HepG2 (cell line): ENCODE measurements around the gene PMPCB. TPM values are rescaled to one million over a fixed set of nuclear protein-coding genes. Genes with fewer than 3 reads are reported as not detected.

Experiments
- ATF3 ChIP-seq: sonication (generic); formaldehyde crosslinking; IDR thresholded peaks from 2 replicates; pipeline ENCODE4 v1.4.0; 2020; ENCODE audit warnings: missing genetic modification reagents
- CCAR2 ChIP-seq: fragments of 200-400 bp; formaldehyde crosslinking; optimal IDR thresholded peaks from 2 replicates; pipeline ENCODE3; 2018; ENCODE audit warnings: low read depth, mild to moderate bottlenecking, low read length, moderate library complexity
- HOXD1 ChIP-seq: sonication (generic); formaldehyde crosslinking; IDR thresholded peaks from 2 replicates; pipeline ENCODE4 v1.5.0; 2020; ENCODE audit warnings: missing genetic modification reagents
- IRF1 ChIP-seq: sonication (generic); formaldehyde crosslinking; IDR thresholded peaks from 2 replicates; pipeline ENCODE4 v1.4.0; 2020; ENCODE audit warnings: low read depth, mild to moderate bottlenecking, missing genetic modification reagents
- KMT2B ChIP-seq: IDR thresholded peaks from 2 replicates; pipeline ENCODE4 v1.6.1; 2016; ENCODE audit warnings: missing genetic modification reagents, missing compliant biosample characterization
- LCORL ChIP-seq, 2 experiments: fragments of 450-650 bp in 1 of 2; sonication (generic) in 1 of 2; formaldehyde crosslinking in 1 of 2; IDR thresholded peaks; 2 replicates each; pipeline versions ENCODE4 v1.5.0 to v1.6.1; 2017 to 2020; ENCODE audit warnings: antibody characterized with exemption in 1 of 2, missing genetic modification reagents in 1 of 2
- NFATC3 ChIP-seq: sonication (generic); formaldehyde crosslinking; IDR thresholded peaks from 2 replicates; pipeline ENCODE4 v1.5.1; 2020; ENCODE audit warnings: mild to moderate bottlenecking, missing genetic modification reagents
- RFX1 ChIP-seq: fragments of 450-650 bp; IDR thresholded peaks from 2 replicates; pipeline ENCODE4 v1.6.1; 2017
- SALL2 ChIP-seq: sonication (generic); formaldehyde crosslinking; IDR thresholded peaks from 2 replicates; pipeline ENCODE4 v1.8.1; 2023; ENCODE audit warnings: mild to moderate bottlenecking, missing genetic modification reagents, inconsistent platforms
- SRY ChIP-seq: sonication (generic); formaldehyde crosslinking; IDR thresholded peaks from 2 replicates; pipeline ENCODE4 v1.8.0; 2022; ENCODE audit warnings: mild to moderate bottlenecking, missing genetic modification reagents
- TARDBP ChIP-seq: sonication (generic); formaldehyde crosslinking; IDR thresholded peaks from 2 replicates; pipeline ENCODE4 v1.8.0; 2022; ENCODE audit warnings: mild to moderate bottlenecking, missing genetic modification reagents
- ZFP36L1 ChIP-seq: sonication (generic); formaldehyde crosslinking; IDR thresholded peaks from 2 replicates; pipeline ENCODE4 v1.8.0; 2022; ENCODE audit warnings: mild to moderate bottlenecking, missing genetic modification reagents, moderate library complexity
- ZMYM3 ChIP-seq: sonication (generic); formaldehyde crosslinking; IDR thresholded peaks from 2 replicates; pipeline ENCODE4 v1.5.1; 2020; ENCODE audit warnings: mild to moderate bottlenecking, missing genetic modification reagents
- ZNF18 ChIP-seq: sonication (generic); formaldehyde crosslinking; IDR thresholded peaks from 2 replicates; pipeline ENCODE4 v1.8.0; 2022; ENCODE audit warnings: mild to moderate bottlenecking, missing genetic modification reagents; ENCODE audit not compliant: insufficient replicate concordance
- ZNF232 ChIP-seq: sonication (generic); formaldehyde crosslinking; IDR thresholded peaks from 2 replicates; pipeline ENCODE4 v1.4.0; 2020; ENCODE audit warnings: missing genetic modification reagents, borderline replicate concordance
- ZNF276 ChIP-seq: sonication (generic); formaldehyde crosslinking; IDR thresholded peaks from 2 replicates; pipeline ENCODE4 v1.4.0; 2020; ENCODE audit warnings: mild to moderate bottlenecking, low read depth, missing genetic modification reagents
- ZNF574 ChIP-seq: sonication (generic); formaldehyde crosslinking; IDR thresholded peaks from 2 replicates; pipeline ENCODE4 v1.4.0; 2020; ENCODE audit warnings: missing genetic modification reagents
- ZNF704 ChIP-seq: sonication (generic); formaldehyde crosslinking; IDR thresholded peaks from 2 replicates; pipeline ENCODE4 v1.8.1; 2023; ENCODE audit warnings: mild to moderate bottlenecking, inconsistent platforms, moderate library complexity, missing genetic modification reagents, borderline replicate concordance
- ZSCAN30 ChIP-seq: sonication (generic); formaldehyde crosslinking; IDR thresholded peaks from 2 replicates; pipeline ENCODE4 v1.5.0; 2020; ENCODE audit warnings: mild to moderate bottlenecking, missing genetic modification reagents
- polyA plus RNA-seq, 8 experiments: library from polyadenylated mRNA; depleted of rRNA in 3 of 8; stranded (reverse) in 7 of 8; unstranded in 1 of 8; fragments of >200 nt; fragmentation: Illumina TruSeq in 4 of 8; extraction: Trizol in 4 of 8; gene quantifications; 2 replicates each; pipeline versions ENCODE4 v1.2.1 to v1.2.3, GENCODE V29; 2011 to 2016; ENCODE audit warnings: low read depth in 4 of 8, missing spikeins in 1 of 8, mixed read lengths in 1 of 8; ENCODE audit not compliant: insufficient read depth in 1 of 8
- total RNA-seq, 5 experiments: library from RNA; depleted of rRNA; stranded (reverse); fragments of >200 nt; fragmentation: Illumina TruSeq; extraction: Trizol; gene quantifications; 2 replicates each; pipeline ENCODE4 v1.2.3, GENCODE V29; 2016; ENCODE audit warnings: low read depth in 1 of 5

The PMPCB gene
- total and polyA plus RNA-seq, 2 of the 13 experiments (the other 11 are each of a cell fraction or from before 2014, with no cell fraction given), result 80.8 to 124 TPM

- TF ChIP-seq ZNF276 (CRISPR knock-in tag), result peak; percentile 85; the same call in 1 of the 2 replicates
- peak; percentile 94 for TF ChIP-seq ZNF574
- TF ChIP-seq SRY, result peak; percentile 86
- peak; percentile 98 for TF ChIP-seq KMT2B (CRISPR knock-in tag)
- TF ChIP-seq ZSCAN30, result no peak
- no peak for TF ChIP-seq RFX1
- 0 out of 2 replicates have a peak, but pooled peaks have one; percentile 52 for TF ChIP-seq NFATC3 (CRISPR knock-in tag)
- TF ChIP-seq ZMYM3 (CRISPR knock-in tag), result no peak
- no peak for TF ChIP-seq IRF1 (CRISPR knock-in tag)
- peak; percentile 87 for TF ChIP-seq SALL2
- peak; percentile 84; the same call in 1 of the 2 replicates for TF ChIP-seq ZNF704 (CRISPR knock-in tag)
- no peak for TF ChIP-seq CCAR2
- no peak; the same call in 1 of the 2 replicates for TF ChIP-seq ZFP36L1
- no peak for TF ChIP-seq LCORL (IDR thresholded peaks at IDR 0.05)
- TF ChIP-seq LCORL (CRISPR knock-in tag; IDR thresholded peaks at IDR 0.05), result peak; percentile 65
- peak; percentile 66; the same call in 1 of the 2 replicates for TF ChIP-seq ATF3 (CRISPR knock-in tag)
- peak; percentile 50 for TF ChIP-seq ZNF18
- peak; percentile 66; the same call in 1 of the 2 replicates for TF ChIP-seq TARDBP (CRISPR knock-in tag)
- TF ChIP-seq HOXD1 (CRISPR knock-in tag), result 0 out of 2 replicates have a peak, but pooled peaks have one; percentile 70
- TF ChIP-seq ZNF232 (CRISPR knock-in tag), result peak; percentile 66; the same call in 1 of the 2 replicates
Measured at GRCh38 chr7:103296901-103297836, at the start of gene PMPCB (continued).
